Measurements from ENCODE around the gene OPN1MW3.

DNA sequence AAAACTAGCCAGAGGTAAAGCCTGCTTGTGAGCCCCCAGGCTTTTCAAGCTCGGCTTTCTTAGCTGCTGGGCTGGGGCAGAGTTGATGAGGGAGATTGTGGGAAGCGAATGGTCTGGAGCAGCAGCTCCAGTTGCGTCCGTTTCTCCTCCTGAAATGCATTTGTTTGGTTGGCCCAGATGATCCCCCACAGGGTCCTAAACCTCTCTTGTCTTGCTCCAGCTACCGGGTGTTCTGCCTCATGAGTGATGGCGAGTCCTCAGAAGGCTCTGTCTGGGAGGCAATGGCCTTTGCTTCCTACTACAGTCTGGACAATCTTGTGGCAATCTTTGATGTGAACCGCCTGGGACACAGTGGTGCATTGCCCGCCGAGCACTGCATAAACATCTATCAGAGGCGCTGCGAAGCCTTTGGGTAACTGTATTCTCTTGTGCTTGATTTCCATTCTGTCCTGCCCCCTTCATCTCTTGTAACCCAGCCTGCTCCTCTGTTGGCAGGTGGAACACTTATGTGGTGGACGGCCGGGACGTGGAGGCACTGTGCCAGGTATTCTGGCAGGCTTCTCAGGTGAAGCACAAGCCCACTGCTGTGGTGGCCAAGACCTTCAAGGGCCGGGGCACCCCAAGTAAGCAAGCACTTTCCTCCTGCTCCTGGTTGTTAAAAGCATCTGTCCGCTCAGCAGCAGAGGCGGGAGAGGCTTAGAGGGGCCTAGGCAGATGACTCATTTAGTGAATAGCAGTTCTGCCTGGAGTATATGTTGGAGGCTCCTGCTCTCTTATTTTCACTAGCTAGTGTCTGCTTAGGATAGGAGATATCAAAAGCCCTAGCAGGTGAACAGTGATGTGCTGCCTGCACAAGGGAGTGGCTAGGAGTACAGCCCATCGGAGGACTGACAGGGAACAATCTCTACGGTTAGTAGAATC, 53.5 kb downstream of the OPN1MW3 start:
- TF ChIP-seq CTCF (IDR thresholded peaks at IDR 0.05 in 4 of 5, conservative IDR thresholded peaks at IDR 0.05 in 1 of 5) (no peak), POLR2A (IDR thresholded peaks at IDR 0.05) (no peak)
